GM21515 (cell line): ENCODE results near the gene SHROOM2.
"Not testable (repeated sequence)": the region's sequence is repeated elsewhere in the genome, so short reads cannot be mapped to it uniquely, and the experiment has no call there.

ENCODE experiments used
- ATAC-seq: cut with Tn5 transposase; IDR thresholded peaks from one replicate; pipeline ENCODE4 v1.9.1; 2021; ENCODE audit not compliant: unreplicated experiment

The SHROOM2 gene, protein sequence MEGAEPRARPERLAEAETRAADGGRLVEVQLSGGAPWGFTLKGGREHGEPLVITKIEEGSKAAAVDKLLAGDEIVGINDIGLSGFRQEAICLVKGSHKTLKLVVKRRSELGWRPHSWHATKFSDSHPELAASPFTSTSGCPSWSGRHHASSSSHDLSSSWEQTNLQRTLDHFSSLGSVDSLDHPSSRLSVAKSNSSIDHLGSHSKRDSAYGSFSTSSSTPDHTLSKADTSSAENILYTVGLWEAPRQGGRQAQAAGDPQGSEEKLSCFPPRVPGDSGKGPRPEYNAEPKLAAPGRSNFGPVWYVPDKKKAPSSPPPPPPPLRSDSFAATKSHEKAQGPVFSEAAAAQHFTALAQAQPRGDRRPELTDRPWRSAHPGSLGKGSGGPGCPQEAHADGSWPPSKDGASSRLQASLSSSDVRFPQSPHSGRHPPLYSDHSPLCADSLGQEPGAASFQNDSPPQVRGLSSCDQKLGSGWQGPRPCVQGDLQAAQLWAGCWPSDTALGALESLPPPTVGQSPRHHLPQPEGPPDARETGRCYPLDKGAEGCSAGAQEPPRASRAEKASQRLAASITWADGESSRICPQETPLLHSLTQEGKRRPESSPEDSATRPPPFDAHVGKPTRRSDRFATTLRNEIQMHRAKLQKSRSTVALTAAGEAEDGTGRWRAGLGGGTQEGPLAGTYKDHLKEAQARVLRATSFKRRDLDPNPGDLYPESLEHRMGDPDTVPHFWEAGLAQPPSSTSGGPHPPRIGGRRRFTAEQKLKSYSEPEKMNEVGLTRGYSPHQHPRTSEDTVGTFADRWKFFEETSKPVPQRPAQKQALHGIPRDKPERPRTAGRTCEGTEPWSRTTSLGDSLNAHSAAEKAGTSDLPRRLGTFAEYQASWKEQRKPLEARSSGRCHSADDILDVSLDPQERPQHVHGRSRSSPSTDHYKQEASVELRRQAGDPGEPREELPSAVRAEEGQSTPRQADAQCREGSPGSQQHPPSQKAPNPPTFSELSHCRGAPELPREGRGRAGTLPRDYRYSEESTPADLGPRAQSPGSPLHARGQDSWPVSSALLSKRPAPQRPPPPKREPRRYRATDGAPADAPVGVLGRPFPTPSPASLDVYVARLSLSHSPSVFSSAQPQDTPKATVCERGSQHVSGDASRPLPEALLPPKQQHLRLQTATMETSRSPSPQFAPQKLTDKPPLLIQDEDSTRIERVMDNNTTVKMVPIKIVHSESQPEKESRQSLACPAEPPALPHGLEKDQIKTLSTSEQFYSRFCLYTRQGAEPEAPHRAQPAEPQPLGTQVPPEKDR (N-terminal part only)

DNA sequence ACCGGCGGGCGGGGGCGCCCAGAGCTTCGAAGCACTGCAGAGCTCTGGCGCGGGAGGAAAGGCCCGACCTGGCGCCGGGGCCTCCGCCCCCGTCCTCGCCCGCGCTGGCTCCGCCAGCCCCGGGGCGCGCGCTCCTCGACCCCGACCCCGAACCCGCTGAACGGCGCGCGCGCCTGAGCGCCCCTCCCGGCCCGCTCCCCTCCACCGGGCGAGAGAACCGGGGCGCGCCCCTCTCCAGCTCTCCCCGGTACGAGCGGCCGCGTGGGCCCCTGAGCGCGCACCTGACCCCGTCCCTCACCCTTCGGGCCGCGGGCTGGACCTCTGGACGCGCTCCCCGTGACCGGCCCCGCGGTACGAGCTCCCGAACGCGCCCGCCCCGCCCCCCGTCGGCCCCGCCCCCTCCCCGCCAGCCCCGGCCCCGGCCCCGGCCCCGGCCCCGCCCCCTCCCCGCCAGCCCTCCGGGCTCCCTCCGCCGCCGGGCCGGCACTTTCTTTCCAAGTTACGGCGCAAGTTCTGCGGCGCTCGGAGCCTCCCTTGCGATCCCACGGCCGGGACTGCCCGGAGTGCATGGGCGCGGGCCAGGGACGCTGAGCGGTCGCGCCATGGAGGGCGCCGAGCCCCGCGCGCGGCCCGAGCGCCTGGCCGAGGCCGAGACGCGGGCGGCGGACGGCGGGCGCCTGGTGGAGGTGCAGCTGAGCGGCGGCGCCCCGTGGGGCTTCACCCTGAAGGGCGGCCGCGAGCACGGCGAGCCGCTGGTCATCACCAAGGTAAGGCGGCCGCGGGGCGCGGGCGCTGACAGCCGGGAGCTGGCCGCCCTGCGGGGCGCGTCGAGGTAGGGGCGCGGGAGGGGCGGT is at the start of gene SHROOM2:
TSS of gene SHROOM2 (plus strand) at position 486 of the 854 bp plus-strand sequence. CDS start at position 603, 117 bp downstream.
- ATAC-seq = no peak

GRCh38 chrX:9737363-9737762 is 48.9 kb upstream of the SHROOM2 start:
- ATAC-seq = no peak

- ATAC-seq = no peak
Measured at GRCh38 chrX:9738151-9738550, 48.1 kb upstream of the SHROOM2 start.

- ATAC-seq = no peak
Measured at GRCh38 chrX:9739130-9739529, 47.1 kb upstream of the SHROOM2 start.

- ATAC-seq = no peak
Measured at GRCh38 chrX:9745417-9746115, 40.7 kb upstream of the SHROOM2 start.

- ATAC-seq = no peak
Measured at GRCh38 chrX:9746148-9746888, 39.9 kb upstream of the SHROOM2 start.

- no peak for ATAC-seq
Measured at GRCh38 chrX:9747644-9748043, 38.6 kb upstream of the SHROOM2 start.

DNA sequence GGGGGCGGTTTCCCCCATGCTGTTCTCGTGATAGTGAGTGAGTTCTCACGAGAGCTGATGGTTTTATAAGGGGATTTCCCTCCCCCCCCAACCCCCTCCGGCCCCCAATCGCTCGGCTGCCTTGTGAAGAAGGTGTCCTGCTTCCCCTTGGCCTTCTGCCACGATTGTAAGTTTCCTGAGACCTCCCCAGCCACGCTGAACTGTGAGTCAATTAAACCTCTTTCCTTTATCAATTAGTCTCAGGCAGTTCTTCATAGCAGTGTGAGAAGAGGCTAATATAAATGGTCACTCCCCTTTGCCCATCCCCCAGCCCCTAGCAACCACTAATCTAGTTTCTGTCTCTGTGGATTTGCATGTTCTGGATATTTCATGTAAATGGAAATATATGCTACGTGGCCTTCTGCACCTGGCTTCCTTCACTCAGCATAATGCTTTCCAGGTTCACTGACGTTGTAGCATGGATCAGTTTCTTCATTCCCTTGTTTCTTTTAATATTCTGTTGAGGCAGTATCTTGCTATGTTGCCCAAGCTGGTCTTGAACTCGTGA is 37.0 kb upstream of the SHROOM2 start:
- ATAC-seq = no peak

GRCh38 chrX:9757366-9757765 is 28.9 kb upstream of the SHROOM2 start:
- ATAC-seq = no peak

GRCh38 chrX:9758021-9758638 is 28.1 kb upstream of the SHROOM2 start:
- no peak for ATAC-seq

DNA sequence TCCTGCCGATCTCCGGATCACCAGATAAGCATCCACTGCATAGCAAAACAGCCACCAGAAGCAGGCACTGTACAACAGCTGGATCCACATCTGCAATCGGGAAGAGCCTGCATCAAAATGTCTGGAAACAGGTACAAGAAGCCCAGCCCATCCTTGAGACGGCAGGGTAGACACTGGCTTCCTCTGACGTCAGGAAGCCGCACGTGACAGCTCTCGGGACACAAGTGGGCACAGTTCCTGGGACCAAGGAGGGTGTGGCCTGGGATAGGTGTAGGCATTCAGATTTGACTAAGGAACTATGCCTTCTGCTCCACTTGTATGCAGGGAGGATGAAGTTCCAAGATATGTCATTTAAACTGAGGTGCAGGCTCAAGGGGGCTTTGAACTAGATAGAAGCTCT is 26.9 kb upstream of the SHROOM2 start:
- no peak for ATAC-seq

- no peak for ATAC-seq
Measured at GRCh38 chrX:9765072-9765736, 21.0 kb upstream of the SHROOM2 start.

DNA sequence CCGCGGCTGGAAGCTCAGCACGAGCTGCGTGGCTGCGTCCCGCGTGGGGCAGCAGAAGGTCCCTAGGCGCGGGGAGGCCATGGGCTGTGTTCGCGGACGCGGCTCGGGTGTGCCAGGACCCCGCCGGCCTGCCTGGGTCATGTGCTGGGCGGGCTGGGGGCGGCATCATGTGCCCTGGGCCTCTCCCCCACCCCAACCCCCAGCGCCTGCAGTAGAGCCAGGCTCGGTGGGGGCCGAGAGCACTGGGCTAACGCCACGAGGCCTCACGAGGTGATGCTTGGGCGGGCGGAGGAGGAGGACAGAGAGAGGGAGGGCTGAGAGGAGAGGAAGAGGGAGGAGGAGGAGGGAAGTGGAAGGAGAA is 20.5 kb upstream of the SHROOM2 start, which contains the start of gene GPR143:
TSS of gene GPR143 (minus strand) at position 111 of the 361 bp plus-strand sequence. CDS start at position 81, 30 bp downstream.
- ATAC-seq = no peak

DNA sequence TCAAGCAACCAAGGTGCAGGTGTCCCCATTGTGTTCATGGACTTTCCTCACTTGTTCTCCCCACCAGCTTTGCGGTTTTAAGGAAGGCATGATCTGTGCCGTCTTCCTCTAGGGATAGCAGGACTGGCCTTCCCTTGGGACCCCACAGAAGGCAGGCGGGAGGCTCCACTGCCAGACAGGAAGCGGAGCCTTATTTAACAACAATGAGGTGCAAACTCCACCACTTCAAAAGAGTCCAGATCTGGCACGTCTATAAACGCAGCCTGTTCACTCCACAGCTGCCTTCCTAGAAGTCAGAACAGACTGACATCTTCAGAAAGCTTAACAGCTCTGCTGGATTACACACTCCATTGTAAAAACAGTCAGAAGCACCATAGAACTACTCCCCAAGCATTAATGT is 18.9 kb upstream of the SHROOM2 start:
- no peak for ATAC-seq

DNA sequence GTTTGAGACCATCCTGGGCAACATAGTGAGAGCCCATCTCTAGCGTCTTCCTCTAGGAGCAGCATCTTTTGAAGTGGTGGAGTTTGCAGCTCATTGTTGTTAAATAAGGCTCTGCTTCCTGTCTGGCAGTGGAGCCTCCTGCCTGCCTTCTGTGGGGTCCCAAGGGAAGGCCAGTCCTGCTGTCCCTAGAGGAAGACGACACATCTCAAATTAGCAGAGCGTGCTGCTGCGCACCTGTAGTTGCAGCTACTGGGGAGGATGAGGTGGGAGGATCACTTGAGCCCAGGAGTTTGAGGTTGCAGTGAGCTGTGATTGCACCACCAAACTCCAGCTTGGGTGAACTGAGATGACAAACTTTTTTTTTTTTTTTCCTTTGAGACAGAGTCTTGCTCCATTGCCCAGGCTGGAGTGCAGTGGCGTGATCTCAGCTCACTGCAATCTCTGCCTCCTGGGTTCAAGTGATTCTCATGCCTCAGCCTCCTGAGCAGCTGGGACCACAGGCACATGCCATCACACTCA is 17.8 kb upstream of the SHROOM2 start:
- ATAC-seq = not testable (repeated sequence)

DNA sequence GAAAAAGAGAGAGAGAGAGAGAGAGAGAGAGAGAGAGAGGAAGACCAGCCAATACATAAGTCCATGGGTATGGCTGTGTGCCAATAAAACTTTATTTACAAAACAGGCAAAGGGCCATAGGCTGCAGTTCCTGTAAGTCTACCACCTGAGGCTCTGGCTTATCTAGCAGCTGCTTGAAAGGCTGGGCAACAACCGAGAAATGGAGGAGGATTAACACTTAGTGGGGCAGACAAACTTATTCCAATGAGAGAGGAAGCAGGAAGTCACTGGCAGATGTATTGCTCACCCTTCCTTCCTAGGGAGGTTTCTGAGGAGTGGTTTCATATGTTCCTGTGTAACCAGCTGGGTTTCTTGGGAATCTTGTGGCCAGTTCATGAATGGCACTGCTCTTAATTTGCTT is 15.9 kb upstream of the SHROOM2 start:
- no peak for ATAC-seq

- ATAC-seq = no peak
Measured at GRCh38 chrX:9772943-9773342, 13.3 kb upstream of the SHROOM2 start.
